ENCODE data around the gene CCL24. TPM values are rescaled to one million over a fixed set of nuclear protein-coding genes. Genes with fewer than 3 reads are reported as not detected.

The CCL24 gene
- total and polyA plus RNA-seq, 11 donors: 0.18 to 0.77 (median 0.60) TPM; not detected in 8

DNA sequence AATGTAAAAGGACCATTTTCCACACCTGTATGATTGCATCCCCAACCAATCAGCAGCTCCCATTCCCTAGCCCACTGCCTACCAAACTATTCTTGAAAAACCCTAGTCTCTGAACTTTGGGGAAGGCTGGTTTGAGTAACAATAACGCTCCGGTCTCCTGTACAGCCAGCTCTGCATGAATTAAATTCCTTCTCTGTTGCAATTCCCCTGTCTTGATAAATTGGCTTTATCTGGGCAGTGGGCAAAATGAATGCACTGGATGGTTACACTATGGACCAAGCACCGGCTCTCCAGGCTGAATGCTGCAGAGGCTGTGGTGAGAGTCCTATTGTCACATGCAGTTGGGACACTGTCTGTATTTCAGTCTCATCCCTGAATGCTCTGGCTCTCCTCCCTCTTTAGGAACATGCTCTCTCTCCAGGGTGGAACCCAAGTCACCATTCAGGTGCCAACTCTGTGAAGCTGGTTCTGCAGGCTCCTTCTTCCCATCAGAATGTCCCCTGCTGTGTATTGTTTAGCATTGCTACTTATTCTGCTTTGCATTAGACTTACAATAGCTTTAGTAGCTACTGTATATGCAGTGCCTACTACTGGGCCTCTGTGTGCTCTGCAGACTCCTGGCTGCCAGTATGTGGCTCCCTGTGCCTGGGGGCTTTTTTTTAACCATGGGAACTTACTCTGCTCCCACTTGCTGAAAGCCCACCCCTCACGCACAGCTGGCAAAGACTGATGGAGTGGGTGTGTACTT, 6.9 kb downstream of the CCL24 start:
- no peak for ATAC-seq

GRCh38 chr7:75804705-75805104, 8.9 kb downstream of the CCL24 start:
- H3K27me3 ChIP-seq: no peaks in the 10 kb centered on the region
- TF ChIP-seq, protein P1, sequence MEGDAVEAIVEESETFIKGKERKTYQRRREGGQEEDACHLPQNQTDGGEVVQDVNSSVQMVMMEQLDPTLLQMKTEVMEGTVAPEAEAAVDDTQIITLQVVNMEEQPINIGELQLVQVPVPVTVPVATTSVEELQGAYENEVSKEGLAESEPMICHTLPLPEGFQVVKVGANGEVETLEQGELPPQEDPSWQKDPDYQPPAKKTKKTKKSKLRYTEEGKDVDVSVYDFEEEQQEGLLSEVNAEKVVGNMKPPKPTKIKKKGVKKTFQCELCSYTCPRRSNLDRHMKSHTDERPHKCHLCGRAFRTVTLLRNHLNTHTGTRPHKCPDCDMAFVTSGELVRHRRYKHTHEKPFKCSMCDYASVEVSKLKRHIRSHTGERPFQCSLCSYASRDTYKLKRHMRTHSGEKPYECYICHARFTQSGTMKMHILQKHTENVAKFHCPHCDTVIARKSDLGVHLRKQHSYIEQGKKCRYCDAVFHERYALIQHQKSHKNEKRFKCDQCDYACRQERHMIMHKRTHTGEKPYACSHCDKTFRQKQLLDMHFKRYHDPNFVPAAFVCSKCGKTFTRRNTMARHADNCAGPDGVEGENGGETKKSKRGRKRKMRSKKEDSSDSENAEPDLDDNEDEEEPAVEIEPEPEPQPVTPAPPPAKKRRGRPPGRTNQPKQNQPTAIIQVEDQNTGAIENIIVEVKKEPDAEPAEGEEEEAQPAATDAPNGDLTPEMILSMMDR (IDR thresholded peaks at IDR 0.05): no peak
- no peak for TF ChIP-seq POLR2A (IDR thresholded peaks at IDR 0.05)
- H3K9me3 ChIP-seq: peaks cover 0 to 24% (median 15%) of the 10 kb centered on the region in 12 donors
- intact Hi-C loops (cut with DNase I): no loop called here
- ATAC-seq: no peak
- no peak overlapping the region for H3K27ac ChIP-seq
- H3K4me3 ChIP-seq: no peak overlapping the region
- no peaks in the 10 kb centered on the region for H3K36me3 ChIP-seq
- WGBS, 4 donors: 70 to 95% (median 80%) methylated on average over 5 of the region's 5 CpGs
- DNase-seq: no peak
- H3K4me1 ChIP-seq: no peaks in the 10 kb centered on the region

More for the DNA sequence above, 6.9 kb downstream of the CCL24 start:
- TF ChIP-seq, protein P1 (IDR thresholded peaks at IDR 0.05): no peak
- no peak for TF ChIP-seq POLR2A (IDR thresholded peaks at IDR 0.05)
- H3K9me3 ChIP-seq: peaks cover 0 to 24% (median 15%) of the 10 kb centered on the region in 12 donors
- H3K27me3 ChIP-seq: no peaks in the 10 kb centered on the region
- intact Hi-C loops (cut with DNase I): no loop called here
- no peak overlapping the region for H3K4me3 ChIP-seq
- WGBS, 4 donors: 93 to 95% (median 94%) methylated on average over 4 of the region's 4 CpGs
- H3K4me1 ChIP-seq: no peaks in the 10 kb centered on the region
- DNase-seq: no peak
- no peak overlapping the region for H3K27ac ChIP-seq
- H3K36me3 ChIP-seq: no peaks in the 10 kb centered on the region

DNA sequence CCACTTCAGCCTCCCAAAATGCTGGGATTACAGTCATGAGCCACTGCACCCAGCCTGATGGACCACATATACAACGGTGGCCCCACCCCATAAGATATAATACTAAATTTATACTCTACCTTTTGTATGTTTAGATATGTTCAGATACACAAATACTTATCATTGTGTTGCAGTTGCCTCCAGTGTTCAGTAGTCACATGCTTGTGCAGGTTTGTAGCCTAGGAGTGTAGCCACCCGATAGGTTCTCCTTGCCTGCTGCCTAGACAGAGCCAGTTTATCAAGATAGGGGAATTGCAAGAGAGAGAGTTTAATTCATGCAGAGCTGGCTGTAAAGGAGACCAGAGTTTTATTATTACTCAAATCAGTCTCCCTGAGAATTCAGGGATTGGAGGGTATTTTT, 9.6 kb downstream of the CCL24 start:
- no peaks in the 10 kb centered on the region for H3K4me1 ChIP-seq
- intact Hi-C loops (cut with DNase I): no loop called here
- no peaks in the 10 kb centered on the region for H3K36me3 ChIP-seq
- no peak overlapping the region for H3K27ac ChIP-seq
- H3K9me3 ChIP-seq: peaks cover 0 to 24% (median 15%) of the 10 kb centered on the region in 12 donors
- TF ChIP-seq POLR2A (IDR thresholded peaks at IDR 0.05): no peak
- TF ChIP-seq, protein P1 (IDR thresholded peaks at IDR 0.05): no peak
- H3K4me3 ChIP-seq: no peak overlapping the region
- H3K27me3 ChIP-seq: no peaks in the 10 kb centered on the region
- no peak for DNase-seq
- 91 to 93% (median 92%) methylated on average over 2 of the region's 2 CpGs for WGBS, 4 donors
- no peak for ATAC-seq

DNA sequence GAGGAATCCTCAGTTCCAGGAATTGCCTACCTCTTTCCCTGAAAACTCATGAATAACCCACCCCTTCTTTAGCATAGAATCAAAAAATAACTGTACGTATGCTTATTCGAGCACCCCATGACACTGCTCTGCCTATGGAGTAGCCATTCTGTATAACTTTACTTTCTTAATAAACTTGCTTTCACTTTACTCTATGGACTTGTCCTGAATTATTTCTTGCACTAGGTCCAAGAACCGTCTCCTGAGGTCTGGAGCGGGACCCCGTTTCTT, 11.1 kb downstream of the CCL24 start:
- no peak for TF ChIP-seq POLR2A (IDR thresholded peaks at IDR 0.05)
- TF ChIP-seq, protein P1 (IDR thresholded peaks at IDR 0.05): no peak
- H3K27me3 ChIP-seq: no peaks in the 10 kb centered on the region
- WGBS, 4 donors: 82 to 90% (median 89%) methylated on average over 5 of the region's 5 CpGs
- ATAC-seq: no peak
- no peak overlapping the region for H3K27ac ChIP-seq
- no peaks in the 10 kb centered on the region for H3K4me1 ChIP-seq
- H3K9me3 ChIP-seq: peaks cover 0 to 20% (median 13%) of the 10 kb centered on the region in 12 donors
- no peak for DNase-seq
- no peak overlapping the region for H3K4me3 ChIP-seq
- intact Hi-C loops (cut with DNase I): no loop called here
- no peaks in the 10 kb centered on the region for H3K36me3 ChIP-seq
